Upper lobe of left lung (tissue), 4 donors: ENCODE measurements around the gene TTF2.

Source experiments
- CTCF ChIP-seq, 6 experiments: fragments of 450-650 bp in 4 of 6; fragments of 200-600 bp in 2 of 6; sonication (generic) in 2 of 6; IDR thresholded peaks; one replicate each; pipeline ENCODE4 v1.5.1; 2016 to 2019; ENCODE audit warnings: antibody characterized with exemption in 6 of 6
- POLR2A ChIP-seq, 4 donors: fragments of 450-650 bp; IDR thresholded peaks; one replicate each; pipeline ENCODE4 v1.5.1; 2016 to 2017; ENCODE audit warnings: antibody characterized with exemption in 4 of 4, mild to moderate bottlenecking in 2 of 4
- POLR2AphosphoS5 ChIP-seq, 2 donors: sonication (generic); formaldehyde crosslinking; IDR thresholded peaks; one replicate each; pipeline ENCODE4 v1.5.1; 2017; ENCODE audit warnings: antibody characterized with exemption in 2 of 2

- TF ChIP-seq POLR2AphosphoS5 (IDR thresholded peaks at IDR 0.05) (no peak), CTCF (IDR thresholded peaks at IDR 0.05) (peak; percentile 55 to 84 (median 72)), POLR2A (IDR thresholded peaks at IDR 0.05) (no peak)
These were observed 7.6 kb downstream of the TTF2 start for GRCh38 chr1:117067533-117068370.
